Peyer's patch (tissue), 4 donors: ENCODE results near the gene LZTFL1.

ENCODE experiments used
- POLR2A ChIP-seq, 2 donors: fragments of 450-650 bp; IDR thresholded peaks; one replicate each; pipeline ENCODE4 v1.5.1; 2017; ENCODE audit warnings: antibody characterized with exemption in 2 of 2, mild to moderate bottlenecking in 2 of 2, moderate library complexity in 2 of 2
- TF ChIP-seq, protein P1 (sequence below), 6 experiments: fragments of 450-650 bp in 4 of 6; fragments of 200-600 bp in 2 of 6; sonication (generic) in 1 of 6; IDR thresholded peaks; one replicate each; pipeline ENCODE4 v1.5.1; 2017 to 2019; ENCODE audit warnings: antibody characterized with exemption in 6 of 6, mild to moderate bottlenecking in 3 of 6, moderate library complexity in 1 of 6

DNA sequence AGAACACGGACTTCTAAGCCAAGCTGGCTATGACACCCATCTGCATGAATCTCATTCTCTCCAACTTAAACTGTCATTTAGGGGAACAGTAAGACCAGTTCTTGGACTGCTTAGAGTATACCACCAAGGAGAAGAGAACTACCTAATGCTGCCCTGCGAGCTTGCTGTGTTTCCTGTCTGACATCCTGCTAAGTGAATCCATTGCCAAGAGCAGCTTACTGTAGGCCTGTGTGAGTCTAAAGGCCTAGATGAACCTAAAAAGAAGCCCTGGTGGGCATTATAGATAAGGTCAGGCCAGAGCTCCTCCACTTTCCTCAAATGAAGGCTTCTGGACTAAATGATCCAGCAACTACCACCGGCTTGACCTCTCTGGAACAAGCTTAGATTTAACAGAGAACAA lies 15.0 kb downstream of the LZTFL1 start:
- TF ChIP-seq, protein P1, sequence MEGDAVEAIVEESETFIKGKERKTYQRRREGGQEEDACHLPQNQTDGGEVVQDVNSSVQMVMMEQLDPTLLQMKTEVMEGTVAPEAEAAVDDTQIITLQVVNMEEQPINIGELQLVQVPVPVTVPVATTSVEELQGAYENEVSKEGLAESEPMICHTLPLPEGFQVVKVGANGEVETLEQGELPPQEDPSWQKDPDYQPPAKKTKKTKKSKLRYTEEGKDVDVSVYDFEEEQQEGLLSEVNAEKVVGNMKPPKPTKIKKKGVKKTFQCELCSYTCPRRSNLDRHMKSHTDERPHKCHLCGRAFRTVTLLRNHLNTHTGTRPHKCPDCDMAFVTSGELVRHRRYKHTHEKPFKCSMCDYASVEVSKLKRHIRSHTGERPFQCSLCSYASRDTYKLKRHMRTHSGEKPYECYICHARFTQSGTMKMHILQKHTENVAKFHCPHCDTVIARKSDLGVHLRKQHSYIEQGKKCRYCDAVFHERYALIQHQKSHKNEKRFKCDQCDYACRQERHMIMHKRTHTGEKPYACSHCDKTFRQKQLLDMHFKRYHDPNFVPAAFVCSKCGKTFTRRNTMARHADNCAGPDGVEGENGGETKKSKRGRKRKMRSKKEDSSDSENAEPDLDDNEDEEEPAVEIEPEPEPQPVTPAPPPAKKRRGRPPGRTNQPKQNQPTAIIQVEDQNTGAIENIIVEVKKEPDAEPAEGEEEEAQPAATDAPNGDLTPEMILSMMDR (IDR thresholded peaks at IDR 0.05) = no peak
- no peak for TF ChIP-seq POLR2A (IDR thresholded peaks at IDR 0.05)
